HL-60 (cell line): ENCODE measurements around the gene WWP2.

Experiments used
- GABPA ChIP-seq: IDR thresholded peaks from 2 replicates; pipeline ENCODE4 v1.6.1; 2012; ENCODE audit warnings: low read depth
- POLR2AphosphoS5 ChIP-seq: IDR thresholded peaks from 2 replicates; pipeline ENCODE4 v1.6.1; 2012; ENCODE audit warnings: low read depth
- SPI1 ChIP-seq: IDR thresholded peaks from 2 replicates; pipeline ENCODE4 v1.6.1; 2012; ENCODE audit warnings: low read depth, mild to moderate bottlenecking, borderline replicate concordance
- TF ChIP-seq, protein P1 (sequence below): IDR thresholded peaks from one replicate; pipeline ENCODE4 v1.5.1; 2011; ENCODE audit warnings: low read length, control low read depth, inconsistent platforms; ENCODE audit not compliant: insufficient read depth
- TF ChIP-seq, protein P2 (sequence below): IDR thresholded peaks from 2 replicates; pipeline ENCODE4 v1.6.1; 2012; ENCODE audit warnings: low read depth; ENCODE audit not compliant: insufficient replicate concordance

- TF ChIP-seq, protein P1, sequence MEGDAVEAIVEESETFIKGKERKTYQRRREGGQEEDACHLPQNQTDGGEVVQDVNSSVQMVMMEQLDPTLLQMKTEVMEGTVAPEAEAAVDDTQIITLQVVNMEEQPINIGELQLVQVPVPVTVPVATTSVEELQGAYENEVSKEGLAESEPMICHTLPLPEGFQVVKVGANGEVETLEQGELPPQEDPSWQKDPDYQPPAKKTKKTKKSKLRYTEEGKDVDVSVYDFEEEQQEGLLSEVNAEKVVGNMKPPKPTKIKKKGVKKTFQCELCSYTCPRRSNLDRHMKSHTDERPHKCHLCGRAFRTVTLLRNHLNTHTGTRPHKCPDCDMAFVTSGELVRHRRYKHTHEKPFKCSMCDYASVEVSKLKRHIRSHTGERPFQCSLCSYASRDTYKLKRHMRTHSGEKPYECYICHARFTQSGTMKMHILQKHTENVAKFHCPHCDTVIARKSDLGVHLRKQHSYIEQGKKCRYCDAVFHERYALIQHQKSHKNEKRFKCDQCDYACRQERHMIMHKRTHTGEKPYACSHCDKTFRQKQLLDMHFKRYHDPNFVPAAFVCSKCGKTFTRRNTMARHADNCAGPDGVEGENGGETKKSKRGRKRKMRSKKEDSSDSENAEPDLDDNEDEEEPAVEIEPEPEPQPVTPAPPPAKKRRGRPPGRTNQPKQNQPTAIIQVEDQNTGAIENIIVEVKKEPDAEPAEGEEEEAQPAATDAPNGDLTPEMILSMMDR: no peak
- no peak for TF ChIP-seq GABPA
- TF ChIP-seq SPI1: no peak
- TF ChIP-seq POLR2AphosphoS5: no peak
- TF ChIP-seq, protein P2, sequence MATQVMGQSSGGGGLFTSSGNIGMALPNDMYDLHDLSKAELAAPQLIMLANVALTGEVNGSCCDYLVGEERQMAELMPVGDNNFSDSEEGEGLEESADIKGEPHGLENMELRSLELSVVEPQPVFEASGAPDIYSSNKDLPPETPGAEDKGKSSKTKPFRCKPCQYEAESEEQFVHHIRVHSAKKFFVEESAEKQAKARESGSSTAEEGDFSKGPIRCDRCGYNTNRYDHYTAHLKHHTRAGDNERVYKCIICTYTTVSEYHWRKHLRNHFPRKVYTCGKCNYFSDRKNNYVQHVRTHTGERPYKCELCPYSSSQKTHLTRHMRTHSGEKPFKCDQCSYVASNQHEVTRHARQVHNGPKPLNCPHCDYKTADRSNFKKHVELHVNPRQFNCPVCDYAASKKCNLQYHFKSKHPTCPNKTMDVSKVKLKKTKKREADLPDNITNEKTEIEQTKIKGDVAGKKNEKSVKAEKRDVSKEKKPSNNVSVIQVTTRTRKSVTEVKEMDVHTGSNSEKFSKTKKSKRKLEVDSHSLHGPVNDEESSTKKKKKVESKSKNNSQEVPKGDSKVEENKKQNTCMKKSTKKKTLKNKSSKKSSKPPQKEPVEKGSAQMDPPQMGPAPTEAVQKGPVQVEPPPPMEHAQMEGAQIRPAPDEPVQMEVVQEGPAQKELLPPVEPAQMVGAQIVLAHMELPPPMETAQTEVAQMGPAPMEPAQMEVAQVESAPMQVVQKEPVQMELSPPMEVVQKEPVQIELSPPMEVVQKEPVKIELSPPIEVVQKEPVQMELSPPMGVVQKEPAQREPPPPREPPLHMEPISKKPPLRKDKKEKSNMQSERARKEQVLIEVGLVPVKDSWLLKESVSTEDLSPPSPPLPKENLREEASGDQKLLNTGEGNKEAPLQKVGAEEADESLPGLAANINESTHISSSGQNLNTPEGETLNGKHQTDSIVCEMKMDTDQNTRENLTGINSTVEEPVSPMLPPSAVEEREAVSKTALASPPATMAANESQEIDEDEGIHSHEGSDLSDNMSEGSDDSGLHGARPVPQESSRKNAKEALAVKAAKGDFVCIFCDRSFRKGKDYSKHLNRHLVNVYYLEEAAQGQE: no peak
Observed at GRCh38 chr16:69769404-69769803, 7.3 kb downstream of the WWP2 start.
